ENCODE data around the gene CTU2.

CTU2 gene

GRCh38 chr16:88714420-88715302 is 8.4 kb downstream of the CTU2 start:
- no peak overlapping the region for H3K4me3 ChIP-seq
- TF ChIP-seq CTCF (IDR thresholded peaks at IDR 0.05): no peak
- DNase-seq (ENCODE audit: low spot score): no peak
- H3K27ac ChIP-seq: no peak overlapping the region

DNA sequence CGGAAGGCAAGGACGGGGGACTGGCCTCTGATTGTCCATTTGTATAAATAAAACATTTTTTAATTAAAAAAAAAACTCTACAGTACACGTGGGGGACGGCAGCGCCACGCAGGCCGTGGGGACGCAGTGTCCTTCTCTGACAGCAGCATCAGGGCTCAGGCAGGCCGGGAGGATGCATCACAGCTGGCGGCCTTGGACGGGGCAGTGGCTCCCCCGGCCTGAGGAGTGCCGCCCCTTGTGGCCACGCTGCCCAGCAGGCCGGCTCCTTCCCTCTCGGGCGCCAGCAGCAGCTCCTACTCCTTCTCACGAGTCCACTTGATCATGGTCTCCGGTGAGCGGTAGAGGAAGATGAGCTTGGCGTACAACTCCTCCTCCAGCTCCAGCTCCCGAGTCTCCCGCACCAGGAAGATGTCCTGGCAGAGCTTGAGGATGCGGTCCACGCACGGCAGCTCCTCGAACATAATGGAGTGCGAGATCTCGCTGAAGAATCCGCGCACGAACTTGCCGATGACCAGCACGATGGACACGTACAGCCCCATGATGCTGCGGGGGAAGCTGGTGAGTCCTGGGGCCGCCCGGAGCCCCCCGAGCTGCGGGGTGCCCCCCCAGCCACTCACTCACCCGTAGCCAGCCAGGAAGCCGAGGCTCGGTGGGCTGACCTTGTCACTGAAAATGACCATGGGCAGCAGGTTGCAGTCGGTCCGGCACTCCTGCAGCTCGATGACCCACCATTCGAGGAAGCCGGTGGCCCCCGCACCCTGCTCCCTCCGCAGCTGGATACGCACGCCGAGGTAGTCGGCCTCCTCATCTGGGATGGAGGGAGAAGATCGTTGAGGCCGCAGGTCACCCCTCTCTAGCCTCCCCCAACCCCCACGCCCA is 9.2 kb downstream of the CTU2 start:
- Histone ChIP-seq H3K27ac (no peak overlapping the region), H3K4me3 (no peak overlapping the region)
- no peak for DNase-seq (ENCODE audit: low spot score)
- TF ChIP-seq CTCF (IDR thresholded peaks at IDR 0.05): no peak

DNA sequence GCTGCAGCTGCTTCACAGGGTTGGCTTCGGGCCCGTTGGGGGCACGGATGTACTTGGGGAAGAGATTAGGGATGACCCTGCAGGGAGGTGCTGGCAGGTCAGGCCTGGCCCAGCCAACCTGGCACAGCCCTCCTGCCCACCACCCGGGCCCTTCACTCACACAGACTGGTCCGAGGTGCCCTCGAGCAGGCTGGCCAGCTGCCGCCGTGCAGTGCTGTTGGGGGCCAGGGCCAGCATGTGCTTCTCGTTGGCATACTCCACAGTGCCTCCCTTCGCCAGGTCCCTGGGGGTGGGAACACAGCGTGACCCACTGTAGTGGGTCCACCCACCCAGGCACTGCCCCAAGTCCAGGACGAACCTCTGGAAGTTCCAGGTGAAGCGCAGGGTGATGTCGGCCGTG is 9.9 kb downstream of the CTU2 start:
- Histone ChIP-seq H3K27ac (no peak overlapping the region), H3K4me3 (no peak overlapping the region)
- TF ChIP-seq CTCF (IDR thresholded peaks at IDR 0.05): no peak
- DNase-seq (ENCODE audit: low spot score): no peak

- no peak for TF ChIP-seq CTCF (IDR thresholded peaks at IDR 0.05)
- no peak overlapping the region for H3K4me3 ChIP-seq
- DNase-seq (ENCODE audit: low spot score): no peak
- H3K27ac ChIP-seq: no peak overlapping the region
Observed at GRCh38 chr16:88716601-88717001, 10.3 kb downstream of the CTU2 start.

DNA sequence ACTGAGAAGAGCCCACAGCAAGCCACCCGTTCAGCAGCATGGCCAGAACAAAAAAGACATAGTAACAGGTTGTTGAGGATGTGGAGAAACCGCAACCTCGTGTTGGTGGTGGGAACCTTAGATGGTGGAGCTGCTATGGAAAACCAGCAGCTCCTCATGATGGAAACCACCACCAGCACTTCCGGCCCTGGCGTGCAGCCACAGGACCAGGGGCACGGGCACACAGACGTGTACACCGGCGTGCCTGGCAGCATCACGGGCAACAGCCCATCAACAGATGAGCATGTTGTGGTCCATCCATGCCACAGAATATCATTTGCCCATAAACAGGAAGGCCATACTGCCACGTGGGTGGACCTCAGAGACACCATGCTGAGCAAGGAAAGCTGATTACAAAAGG is 11.9 kb downstream of the CTU2 start:
- no peak for DNase-seq (ENCODE audit: low spot score)
- TF ChIP-seq CTCF (IDR thresholded peaks at IDR 0.05): no peak
- Histone ChIP-seq H3K27ac (no peak overlapping the region), H3K4me3 (no peak overlapping the region)

- H3K4me3 ChIP-seq: no peak overlapping the region
- H3K27ac ChIP-seq: no peak overlapping the region
- no peak for TF ChIP-seq CTCF (IDR thresholded peaks at IDR 0.05)
- DNase-seq (ENCODE audit: low spot score): no peak
Observed at GRCh38 chr16:88719267-88719932, 13.1 kb downstream of the CTU2 start.
